Smooth muscle cell of the brain vasculature (primary cell): Measurements from ENCODE around the gene FBN2.

ENCODE experiments used
- DNase-seq: peaks from one replicate; pipeline ENCODE4 v3.0.0-alpha.2; 2012; ENCODE audit warnings: low read depth, low spot score

The FBN2 gene

GRCh38 chr5:128315671-128316070 lies 222.4 kb downstream of the FBN2 start:
- DNase-seq, result no peak

- DNase-seq, result no peak
Measured at GRCh38 chr5:128305341-128305740, 232.7 kb downstream of the FBN2 start.

- no peak for DNase-seq
Measured at GRCh38 chr5:128304791-128305190, 233.3 kb downstream of the FBN2 start.

- DNase-seq, result peak; percentile 7
Measured at GRCh38 chr5:128304088-128304487, 234.0 kb downstream of the FBN2 start.

GRCh38 chr5:128303593-128303992 lies 234.5 kb downstream of the FBN2 start:
- DNase-seq, result no peak

GRCh38 chr5:128300181-128300580 lies 237.9 kb downstream of the FBN2 start:
- no peak for DNase-seq

GRCh38 chr5:128290152-128290858 lies 247.7 kb downstream of the FBN2 start:
- no peak for DNase-seq

- DNase-seq, result no peak
Measured at GRCh38 chr5:128287740-128288139, 250.3 kb downstream of the FBN2 start.

GRCh38 chr5:128284236-128284635 lies 253.8 kb downstream of the FBN2 start:
- no peak for DNase-seq

- no peak for DNase-seq
Measured at GRCh38 chr5:128279345-128279744, 258.7 kb downstream of the FBN2 start.

GRCh38 chr5:128276537-128277216 lies 261.4 kb downstream of the FBN2 start:
- no peak for DNase-seq

- DNase-seq, result no peak
Measured at GRCh38 chr5:128274441-128274840, 263.6 kb downstream of the FBN2 start.

GRCh38 chr5:128273736-128274135 lies 264.3 kb downstream of the FBN2 start:
- DNase-seq, result no peak

GRCh38 chr5:128271859-128272464 lies 266.1 kb downstream of the FBN2 start:
- peak; percentile 10 for DNase-seq

- no peak for DNase-seq
Measured at GRCh38 chr5:128271071-128271470, 267.0 kb downstream of the FBN2 start.

- DNase-seq, result no peak
Measured at GRCh38 chr5:128264564-128265360, 273.3 kb downstream of the FBN2 start.

- DNase-seq, result no peak
Measured at GRCh38 chr5:128263357-128263756, 274.7 kb downstream of the FBN2 start.

- no peak for DNase-seq
Measured at GRCh38 chr5:128262911-128263310, 275.1 kb downstream of the FBN2 start.

GRCh38 chr5:128259607-128260021 lies 278.4 kb downstream of the FBN2 start:
- DNase-seq, result no peak

GRCh38 chr5:128258372-128258771 lies 279.7 kb downstream of the FBN2 start:
- no peak for DNase-seq

GRCh38 chr5:128257076-128257475 lies 281.0 kb downstream of the FBN2 start:
- no peak for DNase-seq

GRCh38 chr5:128254789-128255188 lies 283.3 kb downstream of the FBN2 start:
- no peak for DNase-seq
